ENCODE measurements around the gene DOCK8.

- TF ChIP-seq CTCF (IDR thresholded peaks at IDR 0.05) (no peak), POLR2A (IDR thresholded peaks at IDR 0.05) (no peak)
Measured at GRCh38 chr9:436482-436881, 221.8 kb downstream of the DOCK8 start.
